Neuronal stem cell (in vitro differentiated cells): ENCODE data around the gene TMEM184C.

ENCODE experiments used
- DNase-seq: peaks from one replicate; pipeline ENCODE4 v3.0.0-alpha.2; 2013; ENCODE audit warnings: low spot score
- H2AFZ ChIP-seq: one replicate; pipeline ENCODE4 v1.6.1; 2013; ENCODE audit warnings: mild to moderate bottlenecking, low read length, inconsistent platforms
- H2AK5ac ChIP-seq: 2 replicates; pipeline ENCODE4 v1.6.1; 2013; ENCODE audit warnings: low read depth, mild to moderate bottlenecking, inconsistent platforms, low read length, moderate library complexity, mixed read lengths
- H2BK120ac ChIP-seq: 2 replicates; pipeline ENCODE4 v1.6.1; 2013; ENCODE audit warnings: low read depth, mild to moderate bottlenecking, inconsistent platforms, low read length, moderate library complexity, mixed read lengths
- H2BK12ac ChIP-seq: one replicate; pipeline ENCODE4 v1.6.1; 2013; ENCODE audit warnings: low read length, inconsistent platforms
- H2BK15ac ChIP-seq: 2 replicates; pipeline ENCODE4 v1.6.1; 2013; ENCODE audit warnings: mild to moderate bottlenecking, low read length, inconsistent platforms, mixed read lengths
- H2BK5ac ChIP-seq: one replicate; pipeline ENCODE4 v1.6.1; 2013; ENCODE audit warnings: inconsistent platforms, mild to moderate bottlenecking, low read length, moderate library complexity
- H3K14ac ChIP-seq: one replicate; pipeline ENCODE4 v1.6.1; 2013; ENCODE audit warnings: low read length, inconsistent platforms
- H3K18ac ChIP-seq: 2 replicates; pipeline ENCODE4 v1.6.1; 2013; ENCODE audit warnings: low read length, inconsistent platforms
- H3K23ac ChIP-seq: 2 replicates; pipeline ENCODE4 v1.6.1; 2013; ENCODE audit warnings: low read depth, mild to moderate bottlenecking, mixed read lengths, low read length, inconsistent platforms; ENCODE audit not compliant: poor library complexity
- H3K27ac ChIP-seq: replicated peaks from 3 replicates; pipeline ENCODE4 v1.5.1; 2013; ENCODE audit warnings: low read length, inconsistent platforms
- H3K27me3 ChIP-seq, 3 experiments: 2 replicates each; pipeline ENCODE4 v1.6.1; 2013; ENCODE audit warnings: low read length in 3 of 3, mild to moderate bottlenecking in 2 of 3, inconsistent platforms in 1 of 3, low read depth in 1 of 3, mixed read lengths in 1 of 3, moderate library complexity in 1 of 3; ENCODE audit not compliant: control insufficient read depth in 3 of 3, insufficient read depth in 3 of 3
- H3K36me3 ChIP-seq, 2 donors: replicated peaks in 1 of 2; 2 replicates each; pipeline ENCODE4 v1.6.1; 2013; ENCODE audit warnings: low read length in 2 of 2; ENCODE audit not compliant: control insufficient read depth in 2 of 2, insufficient read depth in 2 of 2
- H3K4ac ChIP-seq: 2 replicates; pipeline ENCODE4 v1.6.1; 2013; ENCODE audit warnings: inconsistent platforms, mild to moderate bottlenecking, low read length, moderate library complexity
- H3K4me1 ChIP-seq, 2 donors: 1 replicate in 1 of 2; 2 replicates in 1 of 2; pipeline ENCODE4 v1.6.1; 2013; ENCODE audit warnings: low read length in 2 of 2, low read depth in 1 of 2; ENCODE audit not compliant: control insufficient read depth in 2 of 2, insufficient read depth in 1 of 2
- H3K4me2 ChIP-seq: one replicate; pipeline ENCODE4 v1.6.1; 2013; ENCODE audit warnings: mild to moderate bottlenecking, low read length, inconsistent platforms; ENCODE audit not compliant: insufficient read depth, poor library complexity, severe bottlenecking
- H3K4me3 ChIP-seq, 2 donors: 2 replicates each; pipeline ENCODE4 v1.5.1; 2013; ENCODE audit warnings: low read length in 2 of 2, mild to moderate bottlenecking in 2 of 2, inconsistent platforms in 1 of 2, moderate library complexity in 1 of 2
- H3K79me1 ChIP-seq: one replicate; pipeline ENCODE4 v1.6.1; 2013; ENCODE audit warnings: low read depth, mild to moderate bottlenecking, inconsistent platforms, low read length, moderate library complexity
- H3K9ac ChIP-seq: one replicate; pipeline ENCODE4 v1.6.1; 2013; ENCODE audit warnings: mild to moderate bottlenecking, low read depth, low read length, inconsistent platforms; ENCODE audit not compliant: poor library complexity
- H3K9me3 ChIP-seq, 2 donors: replicated peaks in 1 of 2; 2 replicates each; pipeline versions ENCODE3 to v1.6.1; 2013; ENCODE audit warnings: low read length in 2 of 2, mild to moderate bottlenecking in 2 of 2, inconsistent platforms in 1 of 2, low read depth in 1 of 2, mixed read lengths in 1 of 2, moderate library complexity in 1 of 2; ENCODE audit not compliant: control insufficient read depth in 2 of 2, insufficient read depth in 1 of 2
- H4K8ac ChIP-seq: one replicate; pipeline ENCODE4 v1.6.1; 2013; ENCODE audit warnings: low read depth, mild to moderate bottlenecking, inconsistent platforms, low read length, moderate library complexity
- H4K91ac ChIP-seq: one replicate; pipeline ENCODE4 v1.6.1; 2013; ENCODE audit warnings: low read length, low read depth, mild to moderate bottlenecking, inconsistent platforms; ENCODE audit not compliant: poor library complexity
- whole genome bisulfite sequencing, 2 donors: extraction: QIAGEN DNeasy Blood & Tissue Kit; methylation state at CpG; one replicate each; pipeline ENCODE4 v1.1.7; 2013; ENCODE audit warnings: missing lambda C conversion rate in 2 of 2, mixed read lengths in 1 of 2; ENCODE audit not compliant: insufficient read length in 2 of 2, insufficient replicate concordance in 1 of 2; ENCODE audit errors: extremely low coverage in 2 of 2; 5-methylcytosine and 5-hydroxymethylcytosine counted together

Gene TMEM184C

DNA sequence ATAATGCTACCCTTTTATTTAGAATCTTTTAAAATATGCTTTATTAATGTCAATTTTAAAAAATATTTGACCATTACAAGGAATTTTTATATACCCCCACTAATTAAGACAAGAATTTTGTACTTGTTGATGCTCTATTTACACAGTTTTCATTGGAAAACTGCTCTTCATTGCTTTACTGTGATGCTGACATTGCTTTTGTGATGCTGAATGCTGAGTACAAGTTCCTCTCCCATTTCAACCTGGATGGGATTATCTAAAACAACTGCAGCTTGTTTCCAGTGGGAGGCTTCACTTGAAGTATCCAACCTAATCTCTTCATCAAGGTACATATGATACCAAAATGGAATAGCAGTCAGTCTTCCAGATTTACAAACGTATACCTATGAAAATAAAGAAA, 21.2 kb downstream of the TMEM184C start:
- Histone ChIP-seq H3K27me3 (no peaks in the 10 kb centered on the region), H2AK5ac (no peak overlapping the region), H3K79me1 (no peaks in the 10 kb centered on the region), H4K8ac (no peak overlapping the region), H2BK15ac (no peak overlapping the region), H2BK120ac (no peak overlapping the region), H3K27ac (no peak overlapping the region), H2BK12ac (no peak overlapping the region), H3K9ac (no peak overlapping the region), H3K23ac (no peak overlapping the region), H3K9me3 (peaks cover 0 to 7% of the 10 kb centered on the region in 2 donors), H3K18ac (no peak overlapping the region), H3K36me3 (peaks cover 8 to 89% of the 10 kb centered on the region in 2 donors), H4K91ac (no peak overlapping the region), H3K4me2 (no peak overlapping the region), H3K4ac (no peak overlapping the region), H3K4me3 (no peak overlapping the region), H3K14ac (no peak overlapping the region), H2AFZ (no peak overlapping the region), H2BK5ac (no peak overlapping the region), H3K4me1 (no peaks in the 10 kb centered on the region)
- DNase-seq = no peak
- no CpG with 5 or more reads among the region's 1 CpG for WGBS, 2 donors

DNA sequence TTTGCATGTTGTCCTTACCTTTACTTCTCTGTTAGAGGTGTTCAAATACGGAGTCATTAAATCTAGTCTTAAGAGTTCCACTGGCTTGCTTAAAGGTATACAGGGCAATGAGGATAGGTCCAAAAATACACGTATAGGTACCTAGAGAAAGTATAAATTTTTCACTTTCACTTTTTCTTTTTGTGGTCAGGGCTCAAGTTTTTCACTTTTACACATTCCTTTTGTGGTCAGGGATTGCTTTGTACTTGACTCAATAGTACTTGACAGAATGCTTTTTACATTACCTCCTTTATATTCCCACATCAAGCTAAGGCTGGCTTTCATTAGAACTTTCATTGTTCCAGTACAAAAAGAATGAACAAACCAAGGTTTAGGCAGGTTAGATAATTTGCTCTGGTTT, 21.7 kb downstream of the TMEM184C start:
- Histone ChIP-seq H3K27me3 (no peaks in the 10 kb centered on the region), H2BK15ac (no peak overlapping the region), H2BK12ac (no peak overlapping the region), H3K23ac (no peak overlapping the region), H3K4ac (no peak overlapping the region), H3K27ac (no peak overlapping the region), H3K9ac (no peak overlapping the region), H3K36me3 (peaks cover 8 to 85% of the 10 kb centered on the region in 2 donors), H2AFZ (no peak overlapping the region), H3K18ac (no peak overlapping the region), H3K79me1 (no peaks in the 10 kb centered on the region), H3K14ac (no peak overlapping the region), H3K4me3 (no peak overlapping the region), H2BK120ac (no peak overlapping the region), H2BK5ac (no peak overlapping the region), H3K4me2 (no peak overlapping the region), H3K9me3 (peaks cover 0 to 7% of the 10 kb centered on the region in 2 donors), H4K91ac (no peak overlapping the region), H3K4me1 (no peaks in the 10 kb centered on the region), H2AK5ac (no peak overlapping the region), H4K8ac (no peak overlapping the region)
- no peak for DNase-seq
- WGBS, 2 donors = no CpG with 5 or more reads among the region's 2 CpGs

DNA sequence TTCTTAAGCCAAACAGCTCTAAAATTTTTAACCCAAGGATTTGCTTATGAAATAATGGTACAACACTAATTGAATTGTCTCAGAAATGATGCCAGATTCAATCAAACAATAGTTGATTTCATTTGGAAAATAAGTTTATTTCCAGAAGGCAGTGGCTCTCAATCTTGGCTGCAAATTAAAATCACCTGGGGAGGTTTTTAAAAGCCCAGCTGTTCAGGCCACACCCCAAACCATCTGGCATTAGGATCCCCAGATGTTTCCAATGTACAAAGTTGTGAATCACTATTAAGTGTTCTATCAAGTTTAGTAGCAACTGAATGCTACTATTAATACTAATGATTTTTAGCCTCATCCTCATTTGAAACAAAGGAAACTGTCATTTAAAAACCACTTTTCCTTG, 22.2 kb downstream of the TMEM184C start:
- Histone ChIP-seq H3K79me1 (no peaks in the 10 kb centered on the region), H4K91ac (no peak overlapping the region), H3K4me3 (no peak overlapping the region), H3K14ac (no peak overlapping the region), H3K4me2 (no peak overlapping the region), H3K23ac (no peak overlapping the region), H2BK120ac (no peak overlapping the region), H3K36me3 (peaks cover 5 to 81% of the 10 kb centered on the region in 2 donors), H2AK5ac (no peak overlapping the region), H3K4ac (no peak overlapping the region), H3K18ac (no peak overlapping the region), H2BK12ac (no peak overlapping the region), H2BK15ac (no peak overlapping the region), H2BK5ac (no peak overlapping the region), H3K9me3 (peaks cover 0 to 7% of the 10 kb centered on the region in 2 donors), H3K9ac (no peak overlapping the region), H2AFZ (no peak overlapping the region), H4K8ac (no peak overlapping the region), H3K27ac (no peak overlapping the region), H3K4me1 (no peaks in the 10 kb centered on the region), H3K27me3 (no peaks in the 10 kb centered on the region)
- no peak for DNase-seq

DNA sequence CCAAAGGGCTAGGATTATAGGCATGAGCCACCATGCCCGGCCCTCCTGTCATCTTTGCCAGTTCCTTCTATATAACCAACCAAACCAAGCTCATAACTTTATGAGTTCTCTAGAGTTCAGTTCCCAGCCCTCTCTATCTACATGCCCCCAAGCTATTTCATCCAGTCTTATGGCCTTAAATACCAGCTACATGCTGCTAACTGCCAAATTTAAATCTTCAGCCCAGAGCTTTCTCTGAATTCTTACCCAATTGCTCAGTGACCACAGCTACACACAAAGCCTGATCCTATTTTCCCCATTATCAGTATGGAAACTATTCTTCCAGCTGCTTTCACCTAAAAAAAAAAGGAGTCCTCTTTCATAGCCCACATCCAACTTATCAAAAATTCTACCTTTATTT, 23.1 kb downstream of the TMEM184C start:
- Histone ChIP-seq H2AFZ (no peak overlapping the region), H2BK5ac (no peak overlapping the region), H3K9me3 (peaks cover 0 to 7% of the 10 kb centered on the region in 2 donors), H3K79me1 (no peaks in the 10 kb centered on the region), H3K27me3 (no peaks in the 10 kb centered on the region), H3K23ac (no peak overlapping the region), H2AK5ac (no peak overlapping the region), H3K4ac (no peak overlapping the region), H2BK120ac (no peak overlapping the region), H3K18ac (no peak overlapping the region), H3K4me1 (no peaks in the 10 kb centered on the region), H3K4me3 (no peak overlapping the region), H2BK12ac (no peak overlapping the region), H3K27ac (no peak overlapping the region), H3K4me2 (no peak overlapping the region), H3K9ac (no peak overlapping the region), H3K14ac (no peak overlapping the region), H2BK15ac (no peak overlapping the region), H4K91ac (no peak overlapping the region), H3K36me3 (peaks cover 5 to 75% of the 10 kb centered on the region in 2 donors), H4K8ac (no peak overlapping the region)
- DNase-seq = no peak
- WGBS, 2 donors = no CpG with 5 or more reads among the region's 1 CpG
